Neural cell (in vitro differentiated cells): ENCODE results near the gene LOXL4. TPM values are rescaled to one million over a fixed set of nuclear protein-coding genes. Genes with fewer than 3 reads are reported as not detected.

Source experiments
- H2AFZ ChIP-seq: fragments of 200-600, 300-800 bp; sonication (generic), shearing (Covaris generic); 2 replicates; pipeline ENCODE4 v1.6.0; 2014; ENCODE audit warnings: low read depth, mild to moderate bottlenecking, antibody characterized with exemption, low read length, moderate library complexity
- H3F3A ChIP-seq: fragments of 200-600 bp; shearing (Covaris generic); 2 replicates; pipeline ENCODE4 v1.6.1; 2016; ENCODE audit warnings: mild to moderate bottlenecking, moderate library complexity, mixed read lengths, antibody characterized with exemption, low read length; ENCODE audit not compliant: insufficient read depth, poor library complexity, severe bottlenecking
- H3K27ac ChIP-seq: fragments of 200-600, 300-800 bp; sonication (generic), shearing (Covaris generic); 2 replicates; pipeline ENCODE4 v1.5.1; 2014; ENCODE audit warnings: mild to moderate bottlenecking, low read length, moderate library complexity
- H3K27me3 ChIP-seq: fragments of 300-800, 200-600 bp; sonication (generic), shearing (Covaris generic); 2 replicates; pipeline ENCODE4 v1.6.0; 2014; ENCODE audit warnings: mild to moderate bottlenecking, low read depth, low read length, moderate library complexity; ENCODE audit not compliant: insufficient read depth
- H3K36me3 ChIP-seq: fragments of 300-800, 200-600 bp; sonication (generic), shearing (Covaris generic); 2 replicates; pipeline ENCODE4 v1.5.1; 2014; ENCODE audit warnings: mild to moderate bottlenecking, antibody characterized with exemption, low read length, moderate library complexity; ENCODE audit not compliant: insufficient read depth
- H3K4me2 ChIP-seq: fragments of 300-800, 200-600 bp; sonication (generic), shearing (Covaris generic); 2 replicates; pipeline ENCODE4 v1.6.0; 2014; ENCODE audit warnings: mild to moderate bottlenecking, low read length
- H3K4me3 ChIP-seq: fragments of 300-800, 200-600 bp; sonication (generic), shearing (Covaris generic); 2 replicates; pipeline ENCODE4 v1.5.1; 2014; ENCODE audit warnings: mild to moderate bottlenecking, low read length, moderate library complexity
- H3K79me2 ChIP-seq: fragments of 200-600 bp; shearing (Covaris generic); replicated peaks from 2 replicates; pipeline ENCODE4 v1.6.0; 2014; ENCODE audit warnings: mild to moderate bottlenecking, low read length, moderate library complexity; ENCODE audit not compliant: insufficient read depth
- H3K9ac ChIP-seq: fragments of 300-800, 200-600 bp; sonication (generic), shearing (Covaris generic); 2 replicates; pipeline ENCODE4 v1.6.1; 2016; ENCODE audit warnings: mild to moderate bottlenecking, low read length, mixed read lengths
- H3K9me2 ChIP-seq: fragments of 200-600 bp; shearing (Covaris generic); 2 replicates; pipeline ENCODE4 v1.6.1; 2016; ENCODE audit warnings: mild to moderate bottlenecking, low read length, mixed read lengths; ENCODE audit not compliant: insufficient read depth
- H3K9me3 ChIP-seq: fragments of 200-600, 300-800 bp; sonication (generic), shearing (Covaris generic); 2 replicates; pipeline ENCODE4 v1.6.1; 2016; ENCODE audit warnings: mild to moderate bottlenecking, mixed run types, low read length, moderate library complexity, mixed read lengths
- H4K20me1 ChIP-seq: fragments of 200-600 bp; shearing (Covaris generic); 2 replicates; pipeline ENCODE4 v1.6.1; 2016; ENCODE audit warnings: mild to moderate bottlenecking, mixed run types; ENCODE audit not compliant: insufficient read depth
- EP300 ChIP-seq: fragments of 450-650 bp; conservative IDR thresholded peaks from 2 replicates; pipeline ENCODE4 v1.6.1; 2014; ENCODE audit warnings: antibody characterized with exemption, mild to moderate bottlenecking, moderate library complexity; ENCODE audit not compliant: poor library complexity, severe bottlenecking
- EZH2 ChIP-seq: fragments of 200-600, 300-800 bp; shearing (Covaris generic), sonication (generic); IDR thresholded peaks from 2 replicates; pipeline ENCODE4 v1.6.1; 2014; ENCODE audit warnings: antibody characterized with exemption, low read length, borderline replicate concordance, mild to moderate bottlenecking; ENCODE audit not compliant: insufficient read depth, poor library complexity, severe bottlenecking
- MXI1 ChIP-seq: fragments of 450-650 bp; conservative IDR thresholded peaks from 2 replicates; pipeline ENCODE4 v1.6.1; 2014; ENCODE audit warnings: antibody characterized with exemption, mild to moderate bottlenecking; ENCODE audit not compliant: poor library complexity, severe bottlenecking
- POLR2AphosphoS5 ChIP-seq: IDR thresholded peaks from 2 replicates; pipeline ENCODE4 v1.6.1; 2012
- RAD21 ChIP-seq: fragments of 450-650 bp; conservative IDR thresholded peaks from 2 replicates; pipeline ENCODE4 v1.6.1; 2014; ENCODE audit warnings: antibody characterized with exemption, mild to moderate bottlenecking, moderate library complexity
- SMC3 ChIP-seq: fragments of 450-650 bp; conservative IDR thresholded peaks from 2 replicates; pipeline ENCODE4 v1.6.1; 2014; ENCODE audit warnings: antibody characterized with exemption, mild to moderate bottlenecking, moderate library complexity; ENCODE audit not compliant: poor library complexity
- TAF1 ChIP-seq: IDR thresholded peaks from 2 replicates; pipeline ENCODE4 v1.6.1; 2012; ENCODE audit warnings: low read depth
- polyA plus RNA-seq: library from polyadenylated mRNA; depleted of rRNA; stranded (reverse); fragments of >200 nt; gene quantifications from 2 replicates; pipeline ENCODE4 v1.2.3, GENCODE V29; 2014
- TF ChIP-seq, protein P1 (sequence below): fragments of 450-650 bp; IDR thresholded peaks from 2 replicates; pipeline ENCODE4 v1.5.1; 2014; ENCODE audit warnings: antibody characterized with exemption, mild to moderate bottlenecking, moderate library complexity; ENCODE audit not compliant: poor library complexity, severe bottlenecking
- TF ChIP-seq, protein P2 (sequence below): IDR thresholded peaks from 2 replicates; pipeline ENCODE4 v1.6.1; 2012; ENCODE audit warnings: borderline replicate concordance

LOXL4 gene
- polyA plus RNA-seq, 1 donor from 2014 or later = not detected

DNA sequence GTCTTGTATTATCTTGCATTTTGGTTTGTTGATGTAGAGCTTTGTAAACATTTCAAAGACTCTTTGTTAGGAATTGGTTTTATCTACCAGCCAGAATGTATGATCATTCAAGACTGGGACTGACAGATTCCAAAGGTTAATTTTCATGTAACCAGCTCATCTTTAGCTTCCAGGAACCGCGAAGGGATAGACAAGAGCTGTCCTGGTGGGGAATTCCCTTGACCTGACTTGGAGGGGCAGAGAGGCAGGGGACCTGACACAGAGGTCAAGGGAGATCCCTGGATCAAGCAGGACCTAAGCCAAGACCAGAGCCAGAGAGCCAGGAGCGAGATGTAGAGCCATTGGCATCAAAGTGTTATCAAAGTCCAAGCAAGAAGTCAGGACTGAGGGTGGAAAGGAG lies 6.6 kb upstream of the LOXL4 start:
- no peaks in the 10 kb centered on the region for H3K9me2 ChIP-seq
- no peaks in the 10 kb centered on the region for H4K20me1 ChIP-seq
- H3K36me3 ChIP-seq = no peaks in the 10 kb centered on the region
- H3K79me2 ChIP-seq = no peaks in the 10 kb centered on the region
- H3F3A ChIP-seq = no peaks in the 10 kb centered on the region
- H3K27ac ChIP-seq = no peak overlapping the region
- H3K27me3 ChIP-seq = no peaks in the 10 kb centered on the region
- H3K4me3 ChIP-seq = no peak overlapping the region
- TF ChIP-seq, protein P1, sequence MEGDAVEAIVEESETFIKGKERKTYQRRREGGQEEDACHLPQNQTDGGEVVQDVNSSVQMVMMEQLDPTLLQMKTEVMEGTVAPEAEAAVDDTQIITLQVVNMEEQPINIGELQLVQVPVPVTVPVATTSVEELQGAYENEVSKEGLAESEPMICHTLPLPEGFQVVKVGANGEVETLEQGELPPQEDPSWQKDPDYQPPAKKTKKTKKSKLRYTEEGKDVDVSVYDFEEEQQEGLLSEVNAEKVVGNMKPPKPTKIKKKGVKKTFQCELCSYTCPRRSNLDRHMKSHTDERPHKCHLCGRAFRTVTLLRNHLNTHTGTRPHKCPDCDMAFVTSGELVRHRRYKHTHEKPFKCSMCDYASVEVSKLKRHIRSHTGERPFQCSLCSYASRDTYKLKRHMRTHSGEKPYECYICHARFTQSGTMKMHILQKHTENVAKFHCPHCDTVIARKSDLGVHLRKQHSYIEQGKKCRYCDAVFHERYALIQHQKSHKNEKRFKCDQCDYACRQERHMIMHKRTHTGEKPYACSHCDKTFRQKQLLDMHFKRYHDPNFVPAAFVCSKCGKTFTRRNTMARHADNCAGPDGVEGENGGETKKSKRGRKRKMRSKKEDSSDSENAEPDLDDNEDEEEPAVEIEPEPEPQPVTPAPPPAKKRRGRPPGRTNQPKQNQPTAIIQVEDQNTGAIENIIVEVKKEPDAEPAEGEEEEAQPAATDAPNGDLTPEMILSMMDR = no peak
- TF ChIP-seq MXI1 (no peak), EZH2 (no peak), TAF1 (no peak), EP300 (no peak), POLR2AphosphoS5 (no peak), RAD21 (no peak), SMC3 (no peak)
- TF ChIP-seq, protein P2, sequence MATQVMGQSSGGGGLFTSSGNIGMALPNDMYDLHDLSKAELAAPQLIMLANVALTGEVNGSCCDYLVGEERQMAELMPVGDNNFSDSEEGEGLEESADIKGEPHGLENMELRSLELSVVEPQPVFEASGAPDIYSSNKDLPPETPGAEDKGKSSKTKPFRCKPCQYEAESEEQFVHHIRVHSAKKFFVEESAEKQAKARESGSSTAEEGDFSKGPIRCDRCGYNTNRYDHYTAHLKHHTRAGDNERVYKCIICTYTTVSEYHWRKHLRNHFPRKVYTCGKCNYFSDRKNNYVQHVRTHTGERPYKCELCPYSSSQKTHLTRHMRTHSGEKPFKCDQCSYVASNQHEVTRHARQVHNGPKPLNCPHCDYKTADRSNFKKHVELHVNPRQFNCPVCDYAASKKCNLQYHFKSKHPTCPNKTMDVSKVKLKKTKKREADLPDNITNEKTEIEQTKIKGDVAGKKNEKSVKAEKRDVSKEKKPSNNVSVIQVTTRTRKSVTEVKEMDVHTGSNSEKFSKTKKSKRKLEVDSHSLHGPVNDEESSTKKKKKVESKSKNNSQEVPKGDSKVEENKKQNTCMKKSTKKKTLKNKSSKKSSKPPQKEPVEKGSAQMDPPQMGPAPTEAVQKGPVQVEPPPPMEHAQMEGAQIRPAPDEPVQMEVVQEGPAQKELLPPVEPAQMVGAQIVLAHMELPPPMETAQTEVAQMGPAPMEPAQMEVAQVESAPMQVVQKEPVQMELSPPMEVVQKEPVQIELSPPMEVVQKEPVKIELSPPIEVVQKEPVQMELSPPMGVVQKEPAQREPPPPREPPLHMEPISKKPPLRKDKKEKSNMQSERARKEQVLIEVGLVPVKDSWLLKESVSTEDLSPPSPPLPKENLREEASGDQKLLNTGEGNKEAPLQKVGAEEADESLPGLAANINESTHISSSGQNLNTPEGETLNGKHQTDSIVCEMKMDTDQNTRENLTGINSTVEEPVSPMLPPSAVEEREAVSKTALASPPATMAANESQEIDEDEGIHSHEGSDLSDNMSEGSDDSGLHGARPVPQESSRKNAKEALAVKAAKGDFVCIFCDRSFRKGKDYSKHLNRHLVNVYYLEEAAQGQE = no peak
- no peaks in the 10 kb centered on the region for H3K9me3 ChIP-seq
- no peak overlapping the region for H3K4me2 ChIP-seq
- no peak overlapping the region for H2AFZ ChIP-seq
- no peak overlapping the region for H3K9ac ChIP-seq

DNA sequence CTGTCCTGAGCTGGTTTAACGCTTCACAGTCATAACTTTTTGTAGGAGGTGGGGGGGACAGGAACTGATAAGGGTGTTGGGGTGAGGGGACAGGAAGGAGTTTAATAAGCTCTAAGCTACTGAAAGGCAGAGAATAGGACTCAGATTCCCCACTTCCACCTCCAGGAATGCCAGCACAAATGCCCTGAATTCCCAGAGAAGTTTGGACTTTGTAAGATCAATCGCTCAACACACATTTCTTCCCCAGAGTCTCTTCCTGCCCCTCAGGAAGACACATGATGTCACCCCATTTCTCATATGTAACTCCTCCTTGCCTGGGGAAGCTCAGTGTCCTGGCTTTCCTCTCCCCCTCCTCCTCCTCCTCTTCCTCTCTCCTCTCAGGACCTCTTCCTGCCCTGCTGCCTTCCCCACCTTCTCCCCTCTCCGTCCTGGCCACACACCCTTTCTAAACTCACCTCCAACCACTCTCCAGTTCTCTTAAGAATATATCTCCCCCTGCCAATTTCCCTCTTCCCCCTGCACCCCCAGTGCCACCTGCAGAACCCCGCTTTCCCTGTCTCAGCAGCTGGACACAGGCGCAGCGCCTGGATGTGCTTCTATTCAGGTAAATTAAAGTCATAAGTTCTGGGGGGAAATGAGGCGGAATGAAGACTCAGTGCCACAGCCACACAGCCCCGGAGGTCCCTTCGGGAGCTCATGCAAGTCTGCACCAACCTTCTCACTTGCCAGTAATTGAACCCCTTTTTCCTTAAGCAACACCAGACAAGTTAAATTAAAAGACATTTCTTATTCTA lies 5.3 kb upstream of the LOXL4 start:
- no peak overlapping the region for H3K4me3 ChIP-seq
- TF ChIP-seq, protein P1 = no peak
- TF ChIP-seq EZH2 (no peak), SMC3 (no peak), TAF1 (no peak), MXI1 (no peak), RAD21 (no peak), POLR2AphosphoS5 (no peak), EP300 (no peak)
- TF ChIP-seq, protein P2 = no peak
- no peak overlapping the region for H3K9ac ChIP-seq
- no peaks in the 10 kb centered on the region for H3K9me2 ChIP-seq
- no peak overlapping the region for H3K4me2 ChIP-seq
- H3F3A ChIP-seq = no peaks in the 10 kb centered on the region
- H3K36me3 ChIP-seq = no peaks in the 10 kb centered on the region
- H3K79me2 ChIP-seq = no peaks in the 10 kb centered on the region
- no peaks in the 10 kb centered on the region for H3K9me3 ChIP-seq
- no peaks in the 10 kb centered on the region for H4K20me1 ChIP-seq
- no peaks in the 10 kb centered on the region for H3K27me3 ChIP-seq
- no peak overlapping the region for H2AFZ ChIP-seq
- no peak overlapping the region for H3K27ac ChIP-seq
